ENCODE data around the gene ZNF777.

Gene ZNF777

DNA sequence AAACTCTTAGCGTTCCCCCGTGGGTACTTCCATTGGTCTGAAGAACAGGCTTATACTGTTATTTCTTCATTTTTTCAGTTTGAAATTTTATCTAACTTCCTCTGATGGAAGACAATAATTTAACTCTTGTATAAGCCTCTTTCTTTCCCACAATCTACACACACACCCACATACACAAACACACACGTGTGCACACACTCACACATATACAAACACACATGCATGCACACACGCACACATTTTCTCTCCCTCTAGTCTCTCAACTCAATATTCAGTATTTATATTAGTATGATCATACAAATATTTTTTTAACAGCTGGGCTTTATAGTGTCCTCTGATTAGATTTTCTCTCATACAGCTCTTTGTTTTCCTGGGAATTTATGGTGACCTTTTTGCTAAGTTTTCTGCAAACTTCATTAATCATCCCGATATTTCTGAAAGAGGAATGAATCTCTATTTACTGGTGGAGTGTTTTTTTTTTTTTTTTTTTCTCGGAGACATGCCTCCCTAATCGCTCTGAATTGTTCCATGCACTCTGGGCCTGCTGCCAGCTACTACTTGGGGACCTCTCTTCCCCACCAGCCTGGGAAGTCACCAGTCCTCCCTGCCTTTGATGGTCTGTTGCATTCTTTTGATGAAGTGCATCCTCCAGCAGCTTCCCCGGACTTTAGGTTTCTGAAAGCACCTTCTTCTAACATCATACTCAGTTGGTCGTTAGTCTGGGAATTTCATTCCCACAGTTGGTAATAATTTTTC, 75.5 kb downstream of the ZNF777 start:
- DNase-seq = no peak
- Mint-ChIP-seq H3K27ac (no peak overlapping the region), H3K27me3 (peaks cover 15% of the 10 kb centered on the region)

More for the DNA sequence above, 75.5 kb downstream of the ZNF777 start:
- H3K4me1 Mint-ChIP-seq (ENCODE audit: low read depth) = no peaks in the 10 kb centered on the region
- H3K4me3 Mint-ChIP-seq = no peak overlapping the region
- H3K36me3 Mint-ChIP-seq (ENCODE audit: low read depth) = no peaks in the 10 kb centered on the region
- peaks cover 2% of the 10 kb centered on the region for H3K9me3 Mint-ChIP-seq

All from activated T-cell treated with anti-CD3 and anti-CD28 coated beads, Interleukin-2, amount 50 U/mL, for 24 hours (primary cell).